ENCODE measurements around the gene CEBPB.

CEBPB gene

DNA sequence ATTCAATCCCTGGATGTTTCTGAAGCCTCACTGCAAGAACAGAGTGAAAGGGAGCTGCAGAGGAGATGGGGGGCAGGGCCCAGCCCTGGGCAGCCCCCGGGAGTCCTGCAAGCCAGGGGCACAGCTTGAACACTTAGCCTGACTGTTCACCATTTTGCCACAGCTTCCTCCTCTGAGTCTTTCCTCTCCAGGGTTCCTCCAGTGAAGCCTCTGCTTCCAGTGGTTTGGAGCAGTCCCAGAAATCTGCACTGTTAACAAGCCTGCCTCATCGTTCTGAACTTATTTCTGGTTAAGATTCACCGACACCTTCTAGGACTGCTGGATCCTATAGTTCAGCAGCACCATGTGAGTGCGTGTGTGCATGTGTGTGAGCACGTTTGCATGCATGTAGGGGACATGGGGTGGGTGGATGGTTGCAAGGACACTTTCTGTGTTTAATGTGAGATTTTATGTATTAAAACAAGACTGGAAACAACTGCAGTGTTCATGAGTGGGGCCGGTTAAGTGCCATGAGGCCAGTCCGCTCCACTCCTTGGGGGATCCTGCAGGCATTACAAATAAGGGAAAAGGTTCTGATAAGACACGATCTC, 24.6 kb downstream of the CEBPB start:
- no peak for DNase-seq

DNA sequence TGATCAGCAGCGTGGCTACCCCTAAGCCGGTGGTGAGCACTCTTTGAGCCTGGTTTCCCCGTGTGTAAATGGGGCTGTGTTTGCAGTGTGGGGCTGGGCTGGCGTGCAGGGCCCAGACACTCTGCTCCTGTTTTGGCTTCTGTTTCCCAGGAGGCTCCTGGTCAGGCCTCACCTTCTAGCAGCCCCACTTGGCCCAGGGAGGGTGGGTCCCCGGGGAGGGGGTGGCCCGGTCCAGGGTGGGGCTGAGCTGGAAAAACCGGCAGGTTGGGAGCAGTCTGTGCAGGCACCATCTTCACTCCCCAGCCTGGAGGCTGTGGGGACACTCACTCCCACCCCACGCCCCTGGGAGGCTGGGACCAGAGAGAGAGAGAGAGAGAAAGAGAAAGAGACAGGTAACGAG, 25.3 kb downstream of the CEBPB start:
- DNase-seq: no peak

DNA sequence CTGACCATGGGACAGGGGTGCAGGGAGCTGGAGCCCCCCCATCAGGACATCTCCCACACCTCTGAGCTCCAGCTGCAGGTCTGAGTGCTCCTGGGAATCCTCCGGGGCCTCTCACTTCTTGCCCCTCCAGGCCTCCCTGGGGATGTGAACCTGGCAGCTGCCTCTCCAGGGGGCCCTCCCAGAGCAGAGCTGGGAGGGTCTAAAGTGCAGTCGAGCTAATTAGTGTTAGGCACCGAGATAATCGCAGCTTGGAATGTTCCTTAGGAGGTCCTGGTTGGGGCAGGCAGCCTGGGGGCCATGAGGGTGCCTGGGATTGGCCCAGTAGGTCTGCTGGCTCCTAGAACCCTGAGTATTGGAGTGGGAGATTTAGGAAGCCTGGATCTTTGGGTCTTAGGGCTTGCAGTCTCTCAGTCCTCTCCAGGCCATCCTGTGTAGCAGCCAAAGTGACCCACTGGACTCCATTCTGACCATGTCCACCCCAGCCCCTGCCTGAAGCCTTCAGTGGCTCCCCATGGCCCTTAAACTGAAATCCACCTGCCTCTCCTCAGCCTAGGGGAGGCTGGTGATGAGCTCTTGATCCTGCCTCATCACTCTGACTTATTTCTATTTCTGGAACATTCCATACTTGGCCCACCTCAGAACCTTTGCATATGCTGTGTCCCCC, 26.0 kb downstream of the CEBPB start:
- DNase-seq: no peak

DNA sequence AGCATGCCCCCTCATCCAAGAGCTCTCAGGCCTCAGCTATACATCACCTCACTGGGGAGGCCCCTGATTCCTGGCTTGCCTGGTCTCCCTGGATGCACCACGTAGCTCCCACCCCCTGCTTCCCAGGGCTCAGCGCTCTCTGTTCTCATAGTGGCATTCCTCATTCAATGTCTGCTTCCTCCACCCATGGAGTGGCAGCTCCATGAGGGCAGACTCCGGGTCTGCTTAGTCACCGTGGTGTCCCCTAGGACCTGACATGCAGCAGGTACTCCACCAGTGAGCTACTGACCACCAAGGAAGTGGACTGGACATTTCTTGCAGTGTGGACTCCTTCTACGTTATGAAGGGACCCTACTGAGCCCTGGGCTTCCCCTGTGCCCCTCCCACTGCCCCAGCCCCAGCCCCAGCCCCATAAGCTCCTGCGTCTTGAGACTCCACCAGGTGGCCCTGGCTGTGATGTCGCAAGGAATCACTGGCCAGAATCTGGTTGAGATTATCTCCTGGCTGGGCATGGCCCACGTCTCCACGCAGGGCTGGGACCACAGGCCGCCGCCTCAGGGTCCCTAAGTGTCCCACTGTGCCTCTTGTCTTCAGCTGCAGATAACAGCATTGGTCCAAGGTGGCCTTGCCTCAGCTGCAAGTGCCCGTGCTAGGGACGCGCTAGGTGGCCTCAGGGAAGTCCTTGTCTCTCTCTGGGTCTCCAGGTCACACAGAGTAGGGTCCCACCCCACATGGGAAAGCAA, 26.7 kb downstream of the CEBPB start:
- DNase-seq: no peak

DNA sequence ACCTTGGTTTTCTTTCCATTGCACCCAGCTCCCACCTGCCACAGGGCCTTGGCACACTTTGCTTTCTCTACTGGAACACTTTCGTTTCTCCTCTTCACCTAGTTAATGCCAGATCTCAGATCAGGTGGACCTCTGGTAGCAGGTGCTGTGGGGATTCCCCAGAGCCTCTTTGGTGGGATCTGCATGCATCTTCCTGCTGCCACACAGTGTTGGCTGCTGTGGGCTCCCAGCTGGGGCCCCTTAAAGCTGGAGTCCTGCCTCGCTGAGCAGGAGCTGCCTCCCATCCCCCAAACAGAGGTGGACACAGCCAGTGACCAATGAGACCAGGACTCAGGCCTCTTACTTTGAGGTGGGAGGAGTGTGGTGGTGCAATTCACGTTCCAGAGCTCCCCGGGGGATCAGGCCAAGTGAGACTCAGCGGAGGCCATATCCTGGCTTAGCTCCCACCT, 28.4 kb downstream of the CEBPB start:
- no peak for DNase-seq

DNA sequence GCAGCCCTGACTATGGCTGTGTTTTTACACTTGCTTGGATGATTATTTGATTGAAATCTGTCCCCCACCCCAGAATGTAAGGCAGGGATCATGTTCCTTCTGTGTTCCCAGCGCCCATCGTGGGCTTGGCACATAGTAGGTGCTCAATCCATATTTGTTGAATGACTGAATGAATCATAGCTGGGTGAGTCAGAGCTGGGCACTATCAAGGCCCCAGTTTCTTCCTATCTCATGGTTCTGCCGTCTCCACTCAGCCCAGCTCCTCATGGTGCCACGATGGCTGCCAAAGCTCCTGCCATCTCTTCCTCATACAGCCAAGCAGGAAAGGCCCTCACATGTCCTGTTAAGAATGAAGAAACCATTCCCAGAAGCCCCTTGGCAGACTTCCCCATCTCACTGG, 29.0 kb downstream of the CEBPB start:
- no peak for DNase-seq

DNA sequence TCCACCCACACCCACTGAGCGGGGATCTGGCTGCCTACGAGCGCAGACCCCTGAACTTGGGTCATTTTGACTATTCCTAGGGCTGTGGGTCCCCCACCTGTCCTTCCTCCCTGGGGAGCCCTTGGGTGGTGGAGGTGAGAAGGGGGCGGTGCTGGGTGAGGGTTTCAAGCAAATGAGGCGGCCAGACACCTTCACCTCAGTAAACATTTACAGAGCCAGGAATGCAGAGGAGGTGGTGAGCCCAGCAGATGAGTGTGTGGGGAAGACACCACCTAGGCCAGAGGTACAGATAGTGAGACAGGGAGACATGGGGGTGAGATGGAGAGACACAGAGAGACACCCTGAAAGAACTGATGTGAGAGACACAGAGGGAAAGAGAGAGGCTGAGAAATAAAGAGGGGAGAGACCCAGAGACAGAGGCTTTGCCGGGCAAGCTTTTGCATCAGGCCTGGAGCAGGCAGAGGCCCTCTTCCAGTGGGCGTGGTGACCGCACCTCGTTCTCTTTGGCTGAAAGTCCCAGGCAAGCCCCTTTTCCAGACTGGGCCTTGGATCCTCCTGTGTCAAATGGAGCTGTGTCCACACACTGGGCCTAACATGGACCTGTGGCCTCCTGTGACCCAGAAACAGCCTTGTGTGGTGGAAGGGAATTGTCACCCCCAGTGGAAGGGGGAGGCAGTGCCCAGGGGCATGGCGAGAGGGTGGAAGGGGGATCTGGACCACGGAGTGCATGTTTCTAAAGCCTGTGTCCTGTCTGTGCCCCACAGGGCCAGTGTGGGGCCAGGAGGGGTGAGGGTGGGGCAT, 29.7 kb downstream of the CEBPB start:
- DNase-seq: no peak

DNA sequence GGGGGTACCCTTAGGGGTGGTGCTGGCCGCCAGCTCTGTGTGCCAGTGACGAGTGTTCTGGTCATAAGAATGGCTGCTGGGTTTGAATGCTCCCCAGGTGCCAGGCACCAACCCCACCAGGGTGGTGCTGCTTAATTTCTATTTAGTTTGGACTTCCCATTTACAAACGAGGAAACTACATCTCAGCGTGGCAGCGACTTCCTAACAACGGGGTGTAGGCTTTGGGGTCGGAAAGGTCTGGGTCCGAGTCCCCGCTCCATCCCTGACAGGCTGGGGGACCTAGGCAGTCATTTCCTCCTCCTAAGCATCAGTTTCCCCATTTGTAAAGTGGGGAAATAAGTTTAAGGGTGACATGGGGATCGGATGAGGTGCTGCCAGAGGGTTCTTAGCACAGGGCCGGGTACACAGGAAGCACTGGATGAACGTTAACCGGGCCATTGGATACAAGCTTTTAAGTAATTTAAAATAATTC, 30.3 kb downstream of the CEBPB start:
- DNase-seq: no peak

DNA sequence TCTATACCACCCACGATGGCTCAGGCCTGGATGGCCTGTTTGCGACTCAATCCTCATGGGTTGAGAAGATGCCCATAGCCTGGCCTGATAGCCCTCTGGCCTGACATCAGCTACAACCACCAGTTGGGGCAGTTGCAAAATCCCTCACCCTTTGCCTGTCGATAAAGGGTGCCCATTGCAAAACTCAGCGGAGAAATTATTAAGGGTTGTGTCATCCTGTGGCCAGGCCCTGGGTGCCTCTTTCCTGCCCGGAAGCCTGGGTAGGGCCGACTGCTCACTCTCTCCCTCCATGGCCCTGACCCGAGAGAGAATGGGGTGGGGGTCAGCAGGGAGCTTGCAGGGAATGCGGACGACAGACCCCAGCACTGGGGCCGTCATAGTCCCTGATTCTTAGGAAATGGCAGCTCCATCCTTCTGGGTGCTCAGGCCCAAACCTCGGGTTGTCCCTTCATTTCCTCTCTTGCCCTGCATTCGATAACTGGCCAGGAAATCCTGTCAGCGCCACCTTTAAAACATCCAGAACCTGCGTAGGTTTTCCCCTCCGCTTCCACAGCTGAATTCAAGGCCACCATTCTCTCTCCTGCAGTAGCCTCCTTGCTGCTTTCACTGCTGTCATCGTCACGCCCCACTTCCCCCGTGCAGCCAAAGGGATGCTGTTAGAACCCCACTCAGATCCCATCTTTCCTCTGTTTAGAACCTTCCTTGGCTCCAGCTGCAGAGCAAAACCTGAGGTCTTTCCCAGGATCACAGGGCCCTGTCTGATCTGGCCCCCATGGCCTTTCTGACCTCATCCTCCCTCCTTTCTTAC, 31.1 kb downstream of the CEBPB start:
- DNase-seq: no peak

DNA sequence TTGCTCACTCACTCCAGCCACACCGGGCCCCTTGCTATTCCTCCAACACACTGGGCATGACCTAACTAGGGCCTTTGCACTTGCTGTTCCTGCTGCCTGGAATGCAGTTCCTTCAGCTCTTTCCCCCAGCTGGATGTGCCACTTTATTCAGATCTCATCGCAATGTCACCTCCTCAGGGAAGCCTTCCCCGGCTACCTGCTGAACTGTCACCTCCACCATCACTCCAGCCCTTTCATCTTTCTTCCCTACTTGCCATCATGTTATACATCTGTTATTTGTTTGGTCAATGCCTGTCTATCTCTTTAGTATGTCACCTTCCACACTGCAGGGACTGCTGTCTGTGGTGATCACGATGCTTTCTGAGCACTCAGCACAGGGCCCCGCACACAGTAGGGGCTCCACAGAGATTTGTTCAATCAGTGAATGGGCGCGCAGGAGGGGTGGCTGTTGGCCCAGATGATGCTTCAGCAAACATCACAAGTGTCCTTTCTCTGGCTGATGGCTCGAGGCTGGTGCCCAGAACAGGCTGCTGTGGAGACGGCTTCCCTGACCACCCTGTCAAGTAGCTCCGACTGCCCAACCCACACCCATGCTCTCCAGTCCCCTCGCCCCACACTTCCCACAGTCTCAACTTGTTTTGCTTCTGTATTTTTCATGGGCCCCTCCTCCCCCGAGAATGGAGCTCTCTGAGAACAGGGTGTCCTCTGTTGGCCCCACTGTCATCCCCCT, 31.8 kb downstream of the CEBPB start:
- DNase-seq: no peak

DNA sequence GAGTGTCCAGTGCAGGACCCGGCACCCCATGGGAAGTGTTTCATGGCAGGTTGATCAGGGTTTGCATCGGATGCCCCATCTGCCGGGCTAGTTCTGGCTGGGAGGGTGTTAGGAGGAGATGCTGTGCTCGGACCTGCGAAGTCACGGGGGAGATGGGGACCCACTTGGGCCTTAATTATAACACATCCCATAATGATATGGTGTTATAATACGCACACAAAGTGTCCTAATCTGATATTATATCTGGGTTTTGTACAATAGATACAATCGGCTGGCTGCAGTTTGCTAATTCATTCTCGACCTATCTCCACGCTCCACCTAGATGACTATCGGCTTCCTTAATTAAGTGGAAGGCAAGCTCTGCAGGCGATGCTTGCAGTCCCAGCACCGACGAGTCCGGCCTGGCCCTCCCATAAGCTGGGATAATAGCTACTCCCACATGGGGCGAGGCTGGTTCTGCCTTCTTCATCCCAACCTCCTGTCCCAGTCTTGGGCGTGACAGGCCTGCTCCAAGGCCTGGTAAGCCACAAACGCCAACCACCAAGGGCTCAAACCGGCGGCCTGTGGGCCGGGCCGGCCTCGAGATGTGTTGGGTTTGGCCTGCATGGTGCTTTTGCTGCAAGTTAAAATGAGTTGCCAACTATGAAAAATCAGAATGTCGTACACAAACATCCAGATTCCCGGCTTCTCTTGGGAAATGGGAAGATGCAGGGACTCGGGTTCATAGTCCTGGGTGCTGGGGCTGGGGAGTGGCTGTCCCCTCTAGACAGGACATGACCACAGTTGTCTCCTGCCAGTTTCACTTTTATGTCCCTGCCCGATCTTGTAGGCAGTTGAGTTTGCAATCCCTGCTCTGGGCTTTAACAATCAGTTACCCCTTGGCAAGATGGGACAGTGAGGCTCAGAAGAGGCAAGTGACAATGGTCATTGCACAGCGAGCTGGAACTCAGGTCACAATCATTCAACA, 32.7 kb downstream of the CEBPB start:
- no peak for DNase-seq

DNA sequence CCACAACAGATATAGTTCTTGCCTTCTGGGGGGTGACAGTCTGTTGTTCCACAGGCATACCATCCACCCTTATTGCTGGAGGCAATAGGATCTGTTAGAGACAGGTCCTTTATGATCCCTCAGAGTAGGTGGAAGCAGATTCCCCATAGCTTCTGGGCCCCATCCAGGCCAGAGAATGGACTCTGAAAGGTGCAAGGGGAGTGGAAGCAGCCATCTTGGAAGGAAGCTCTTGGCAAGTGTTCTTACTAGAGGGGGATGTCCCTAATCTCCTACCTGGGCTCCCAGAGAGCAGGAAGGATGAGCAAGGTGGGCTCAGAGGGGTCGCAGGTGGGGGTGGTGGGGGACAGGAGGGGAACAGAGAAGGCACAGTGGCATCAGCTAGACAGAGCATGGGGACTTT, 33.4 kb downstream of the CEBPB start:
- no peak for DNase-seq

DNA sequence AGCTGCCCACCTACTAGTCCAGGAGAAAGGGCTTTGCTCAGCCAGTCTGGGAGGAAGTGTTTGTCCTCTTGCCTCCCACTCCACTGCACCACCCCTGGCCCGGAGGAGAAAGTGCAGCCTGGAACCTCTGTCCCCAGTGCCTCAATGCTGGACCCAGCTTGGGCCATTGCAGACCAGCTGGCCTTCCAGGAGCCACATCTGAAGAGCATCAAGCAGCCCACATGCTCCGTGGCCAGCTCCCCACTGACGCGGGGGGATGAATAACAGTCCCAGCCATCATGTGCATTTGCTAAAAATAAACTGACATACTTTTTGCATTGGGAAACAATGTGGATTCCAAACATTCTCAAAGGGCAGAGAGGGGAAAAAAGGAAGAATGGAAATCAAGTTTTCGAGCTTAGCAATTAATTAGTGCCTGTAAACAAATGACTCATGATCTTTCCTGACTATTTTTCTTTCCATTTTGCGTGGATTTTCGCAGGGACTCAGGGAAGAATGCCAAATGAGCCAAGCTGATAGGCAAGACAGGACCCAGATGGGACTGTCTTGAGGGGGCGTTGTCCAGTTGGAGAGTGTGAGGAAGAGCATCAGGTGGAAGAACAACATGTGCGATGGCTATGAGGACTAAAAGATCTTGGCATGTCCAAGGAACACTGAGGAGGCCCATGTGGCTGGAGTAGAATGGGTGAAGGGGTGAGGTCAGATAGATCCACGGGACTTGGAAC, 34.1 kb downstream of the CEBPB start:
- DNase-seq: no peak

DNA sequence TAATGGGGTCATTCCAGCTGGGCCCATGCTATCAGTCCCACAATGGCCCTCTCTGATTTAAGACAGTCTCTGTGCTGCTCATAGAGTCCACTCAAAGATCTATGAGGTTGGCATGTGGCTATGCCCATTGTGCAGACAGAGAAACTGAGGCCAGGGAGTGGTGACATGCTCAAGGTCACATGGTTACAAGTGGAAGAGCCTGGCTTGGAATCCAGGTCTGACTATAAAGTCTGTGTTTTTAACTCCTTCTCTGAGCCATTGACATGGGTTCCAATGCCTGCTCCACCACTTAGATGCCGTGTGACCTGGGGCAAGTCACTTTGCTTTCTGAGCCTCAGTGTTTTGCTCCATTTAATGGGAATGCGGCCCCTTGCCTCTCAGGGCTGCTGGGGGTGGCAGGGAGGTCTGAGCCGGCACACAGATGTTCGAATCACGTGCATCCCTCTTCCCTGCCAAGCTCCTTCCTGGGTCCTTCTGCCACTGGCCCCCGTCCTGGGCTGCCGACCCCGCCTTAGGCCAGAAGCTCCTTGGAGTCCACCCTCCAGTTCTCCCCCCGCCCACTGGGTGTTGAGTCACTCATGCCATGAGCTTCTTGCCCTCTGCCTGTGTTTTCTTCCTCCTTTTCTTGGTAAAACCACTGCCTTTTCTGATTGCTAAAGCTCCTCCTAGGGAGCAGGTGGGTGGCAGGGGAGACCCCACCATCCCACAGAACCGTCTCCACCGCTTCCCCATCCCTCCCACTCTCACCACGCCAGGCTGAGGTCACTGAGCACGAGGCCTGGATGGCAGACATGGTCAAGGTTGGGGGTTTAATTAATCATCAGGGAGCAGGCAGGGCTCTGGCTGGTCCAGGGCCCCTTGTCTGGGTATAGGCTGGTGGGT, 35.7 kb downstream of the CEBPB start:
- DNase-seq: no peak

DNA sequence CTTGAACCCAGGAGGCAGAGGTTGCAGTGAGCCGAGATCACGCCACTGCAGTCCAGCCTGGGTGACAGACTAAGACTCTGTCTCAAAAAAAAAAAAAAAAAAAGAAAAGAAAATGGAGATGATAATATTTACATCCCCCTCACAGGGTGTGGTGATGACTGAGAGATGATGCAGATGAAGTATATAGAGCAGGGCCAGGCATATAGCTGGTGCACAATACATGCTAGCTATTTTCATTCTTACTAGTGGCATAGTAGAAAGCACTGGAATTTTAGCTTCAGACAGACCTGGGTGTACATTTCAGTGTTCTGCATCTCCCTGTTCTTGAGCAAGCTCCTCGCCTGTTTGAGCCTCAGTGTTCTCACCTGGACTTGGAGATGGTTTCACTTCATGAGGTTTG, 36.9 kb downstream of the CEBPB start:
- no peak for DNase-seq

DNA sequence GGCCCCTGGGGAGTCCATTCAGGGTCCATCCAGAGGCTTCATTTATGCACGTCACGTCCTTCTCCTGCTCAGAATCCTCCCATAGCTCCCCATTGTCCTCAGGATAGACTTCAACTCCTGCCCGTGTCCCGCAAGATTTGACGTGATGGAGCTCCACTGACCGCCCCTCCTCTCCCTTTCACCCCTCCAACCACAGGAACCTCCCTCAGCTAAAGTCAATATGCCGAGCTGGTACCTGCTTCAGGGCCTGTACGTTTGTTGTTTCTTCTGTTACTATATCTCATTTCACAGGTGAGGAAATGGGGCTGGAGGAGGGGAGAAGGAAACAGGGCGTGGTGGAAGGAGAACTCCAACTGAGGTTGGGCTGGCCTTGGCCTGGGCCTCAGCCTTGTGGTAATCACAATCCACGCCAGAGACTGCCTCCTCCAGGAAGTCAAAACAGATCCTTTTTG, 38.6 kb downstream of the CEBPB start:
- no peak for DNase-seq

DNA sequence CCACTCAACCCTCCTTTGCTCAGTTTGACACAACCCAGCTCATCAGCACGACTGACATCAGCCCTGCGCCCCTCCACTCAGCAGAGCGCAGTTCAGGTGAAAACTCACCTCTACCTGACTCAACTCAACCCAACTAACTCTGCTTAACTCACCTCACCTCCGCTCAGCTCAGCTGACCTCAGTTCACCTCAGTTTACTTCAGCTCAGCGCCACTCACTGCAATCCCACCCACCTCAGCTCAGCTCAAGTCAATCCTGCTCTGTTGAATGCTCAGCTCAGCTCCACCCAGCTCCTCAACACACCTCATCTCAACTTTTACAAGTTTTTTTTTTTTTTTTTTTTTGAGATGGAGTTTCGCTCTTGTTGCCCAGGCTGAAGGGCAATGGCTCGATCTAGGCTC, 39.6 kb downstream of the CEBPB start:
- no peak for DNase-seq

DNA sequence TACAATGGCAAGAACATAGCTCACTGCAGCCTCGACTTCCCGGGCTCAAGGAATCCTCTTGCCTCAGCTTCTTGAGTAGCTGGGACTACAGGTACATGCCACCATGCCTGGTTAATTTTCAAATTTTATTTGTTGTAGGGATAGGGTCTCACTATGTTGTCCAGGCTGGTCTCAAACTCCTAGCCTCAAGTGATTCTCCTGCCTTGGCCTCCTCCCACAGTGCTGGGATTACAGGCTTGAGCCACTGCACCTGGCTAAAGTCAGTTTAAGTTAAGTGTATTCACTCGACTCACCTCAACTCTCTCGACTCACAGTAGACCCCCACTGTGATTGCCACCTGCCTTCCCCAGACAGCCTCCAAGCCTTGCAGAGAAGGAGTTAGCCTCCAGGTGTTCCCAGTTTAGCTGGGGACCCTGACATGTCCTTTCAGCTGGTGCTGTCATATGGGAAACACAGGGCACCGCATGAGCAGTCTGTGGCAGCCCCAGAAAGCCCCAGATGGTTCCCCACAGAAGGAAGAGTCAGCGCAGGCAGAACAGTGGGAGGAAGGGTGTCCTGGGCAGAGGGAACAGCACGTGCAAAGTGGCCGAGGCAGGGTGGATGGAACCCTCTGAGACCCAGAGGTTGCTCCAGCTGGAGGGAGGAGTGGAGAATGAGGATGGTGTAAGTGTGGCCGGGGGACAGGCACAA, 40.4 kb downstream of the CEBPB start:
- DNase-seq: no peak
